D721Med (cell line): ENCODE measurements around the gene SNX15.

Experiments used
- DNase-seq: peaks from one replicate; pipeline ENCODE4 v3.0.0; 2011; ENCODE audit warnings: low spot score; ENCODE audit not compliant: insufficient read length
- FAIRE-seq: peaks from 2 replicates; lab custom pipeline; 2011; peaks lifted over from hg19 to GRCh38; lab: Jason Lieb, UNC
- TF ChIP-seq, protein P1 (sequence below): IDR thresholded peaks from 2 replicates; pipeline ENCODE4 v1.5.1; 2012; ENCODE audit warnings: mild to moderate bottlenecking, control low read depth; ENCODE audit not compliant: insufficient read depth; ENCODE audit errors: missing control alignments

SNX15 gene

DNA sequence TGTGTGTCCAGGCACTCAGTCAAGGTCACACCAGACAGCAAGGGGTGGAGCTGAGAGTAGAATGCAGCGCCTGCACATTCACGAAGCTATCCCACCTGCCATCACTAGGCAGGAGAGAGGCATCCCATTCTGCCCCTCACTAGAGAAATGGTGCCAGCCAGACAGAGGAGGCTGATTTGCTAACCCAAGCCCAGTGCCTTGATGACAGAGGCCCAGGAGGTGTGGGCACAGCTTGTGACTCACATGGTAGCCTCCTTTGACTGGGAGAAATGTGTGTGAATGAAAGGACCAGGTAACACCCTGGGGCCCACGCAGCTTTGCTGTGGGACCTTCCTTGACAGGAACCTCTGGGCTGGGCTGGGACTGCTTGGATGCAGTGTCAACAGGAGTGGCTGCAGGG is 36.3 kb downstream of the SNX15 start:
- DNase-seq (no peak), FAIRE-seq (no peak)
- TF ChIP-seq, protein P1, sequence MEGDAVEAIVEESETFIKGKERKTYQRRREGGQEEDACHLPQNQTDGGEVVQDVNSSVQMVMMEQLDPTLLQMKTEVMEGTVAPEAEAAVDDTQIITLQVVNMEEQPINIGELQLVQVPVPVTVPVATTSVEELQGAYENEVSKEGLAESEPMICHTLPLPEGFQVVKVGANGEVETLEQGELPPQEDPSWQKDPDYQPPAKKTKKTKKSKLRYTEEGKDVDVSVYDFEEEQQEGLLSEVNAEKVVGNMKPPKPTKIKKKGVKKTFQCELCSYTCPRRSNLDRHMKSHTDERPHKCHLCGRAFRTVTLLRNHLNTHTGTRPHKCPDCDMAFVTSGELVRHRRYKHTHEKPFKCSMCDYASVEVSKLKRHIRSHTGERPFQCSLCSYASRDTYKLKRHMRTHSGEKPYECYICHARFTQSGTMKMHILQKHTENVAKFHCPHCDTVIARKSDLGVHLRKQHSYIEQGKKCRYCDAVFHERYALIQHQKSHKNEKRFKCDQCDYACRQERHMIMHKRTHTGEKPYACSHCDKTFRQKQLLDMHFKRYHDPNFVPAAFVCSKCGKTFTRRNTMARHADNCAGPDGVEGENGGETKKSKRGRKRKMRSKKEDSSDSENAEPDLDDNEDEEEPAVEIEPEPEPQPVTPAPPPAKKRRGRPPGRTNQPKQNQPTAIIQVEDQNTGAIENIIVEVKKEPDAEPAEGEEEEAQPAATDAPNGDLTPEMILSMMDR: no peak

DNA sequence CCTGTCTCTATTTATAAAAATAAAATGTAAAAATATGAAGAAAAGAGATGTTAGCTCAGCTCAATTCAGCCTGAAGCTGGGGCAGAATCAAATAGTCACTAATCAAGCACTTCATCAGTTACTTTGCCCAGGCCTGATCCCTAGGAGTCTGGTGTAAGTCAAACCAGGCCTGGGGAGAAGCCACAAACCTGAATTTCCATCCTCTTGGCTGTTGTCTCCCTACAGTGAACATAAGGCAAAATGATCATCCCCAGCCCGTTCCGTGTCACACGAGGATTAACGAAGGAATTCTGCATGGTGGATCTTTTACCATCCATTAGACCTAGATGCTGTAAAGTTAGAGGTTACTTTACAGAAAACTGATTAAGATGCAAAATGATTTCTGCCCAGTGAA is 37.6 kb downstream of the SNX15 start:
- TF ChIP-seq, protein P1: no peak

GRCh38 chr11:65065851-65066250 is 38.6 kb downstream of the SNX15 start:
- DNase-seq (no peak), FAIRE-seq (no peak)
- TF ChIP-seq, protein P1: no peak

More for the DNA sequence above, 37.6 kb downstream of the SNX15 start:
- FAIRE-seq (no peak), DNase-seq (no peak)

DNA sequence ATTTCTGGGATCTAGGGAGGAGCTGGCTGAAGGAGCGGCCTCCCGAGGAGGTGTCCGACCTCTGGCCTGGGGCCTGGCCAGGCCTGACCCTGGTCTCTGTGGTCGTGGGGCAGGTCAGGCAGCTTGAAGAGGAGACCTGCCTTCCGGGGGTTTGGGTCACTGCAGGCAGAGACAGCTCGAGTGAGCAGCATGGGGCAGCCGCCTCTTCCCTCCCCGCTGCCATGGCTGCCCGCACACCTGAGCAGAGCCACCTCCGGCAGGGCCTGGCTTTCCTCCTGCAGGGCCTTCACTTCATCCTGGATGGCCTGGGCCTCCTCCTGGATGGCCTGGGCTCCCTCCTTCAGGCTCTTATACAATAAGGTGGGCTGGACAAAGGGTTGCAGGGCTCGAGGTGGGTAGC is 39.1 kb downstream of the SNX15 start:
- no peak for DNase-seq
- no peak for FAIRE-seq
- TF ChIP-seq, protein P1: no peak

- no peak for DNase-seq
- TF ChIP-seq, protein P1: no peak
- FAIRE-seq: no peak
Measured at GRCh38 chr11:65066805-65067291, 39.6 kb downstream of the SNX15 start.

- FAIRE-seq: no peak
Measured at GRCh38 chr11:65067446-65067845, 40.2 kb downstream of the SNX15 start.

GRCh38 chr11:65069217-65069616 is 42.0 kb downstream of the SNX15 start:
- no peak for DNase-seq
- FAIRE-seq: no peak
- TF ChIP-seq, protein P1: no peak

More at GRCh38 chr11:65067446-65067845, 40.2 kb downstream of the SNX15 start:
- TF ChIP-seq, protein P1: no peak
- no peak for DNase-seq
